HCT116 (cell line): Measurements from ENCODE around the gene CALCOCO1. TPM values are rescaled to one million over a fixed set of nuclear protein-coding genes. Genes with fewer than 3 reads are reported as not detected.
"Not testable (repeated sequence)": the region's sequence is repeated elsewhere in the genome, so short reads cannot be mapped to it uniquely, and the experiment has no call there.

Experiments used
- ATAC-seq: fragments of 200-7000 bp; cut with Tn5 transposase; 2 replicates; pipeline ENCODE4 v1.9.1; 2020; ENCODE audit warnings: mild to moderate bottlenecking, moderate library complexity
- BruUV-seq: library from RNA; stranded (reverse); fragments of 400-500 nt; replicated peaks from 2 replicates; lab custom pipeline; 2021; lab: Mats Ljungman, UMichigan
- CTCF ChIA-PET: fragments of 300-600 bp; sonication (Branson Sonifier 250); formaldehyde crosslinking; loops from one replicate; lab custom pipeline; 2021; ENCODE audit warnings: antibody characterized with exemption; lab: Charles Lee
- POLR2A ChIA-PET: fragments of 300-600, 350-600 bp; sonication (Branson Sonifier 250); formaldehyde crosslinking; loops from one replicate; lab custom pipeline; 2021; ENCODE audit warnings: antibody characterized with exemption; lab: Charles Lee
- RAD21 ChIA-PET, 2 experiments: fragments of 300-600 bp; sonication (Branson Sonifier 250); formaldehyde crosslinking; loops; one replicate each; lab custom pipeline; 2023; ENCODE audit warnings: low total read pairs in 2 of 2; ENCODE audit not compliant: uncharacterized antibody in 2 of 2, unreplicated experiment in 2 of 2, low non-redundant PET in 1 of 2; lab: Charles Lee
- DNase-seq: peaks from one replicate; pipeline ENCODE4 v3.0.0-alpha.2; 2010; ENCODE audit warnings: low read depth, low spot score
- H2AFZ ChIP-seq: fragments of 200-600 bp; shearing (Covaris generic), sonication (generic); 2 replicates; pipeline ENCODE4 v1.6.1; 2017; ENCODE audit warnings: low read depth, mixed run types, mixed read lengths, antibody characterized with exemption, low read length; ENCODE audit not compliant: poor library complexity, severe bottlenecking
- H3K27ac ChIP-seq: 2 replicates; pipeline ENCODE4 v1.5.1; 2012; ENCODE audit warnings: low read depth, low read length
- H3K27me3 ChIP-seq: fragments of 200-600 bp; sonication (generic); 2 replicates; pipeline ENCODE4 v1.6.1; 2016; ENCODE audit warnings: mixed run types, low read length, mixed read lengths; ENCODE audit not compliant: insufficient read depth
- H3K36me3 ChIP-seq, 2 experiments: fragments of 200-500 bp in 1 of 2; fragments of 200-600 bp in 1 of 2; sonication (Bioruptor generic) in 1 of 2; sonication (generic) in 1 of 2; 2 replicates each; pipeline versions ENCODE4 v1.5.1 to v1.6.1; 2014 to 2016; ENCODE audit warnings: low read length in 2 of 2, inconsistent platforms in 1 of 2, mixed read lengths in 1 of 2, mixed run types in 1 of 2; ENCODE audit not compliant: insufficient read depth in 2 of 2, control insufficient read depth in 1 of 2
- H3K4me1 ChIP-seq, 2 experiments: fragments of 200-600 bp in 1 of 2; sonication (generic) in 1 of 2; 2 replicates each; pipeline versions ENCODE4 v1.5.1 to v1.6.1; 2012 to 2017; ENCODE audit warnings: low read length in 2 of 2, inconsistent platforms in 1 of 2, mild to moderate bottlenecking in 1 of 2, mixed read lengths in 1 of 2, mixed run types in 1 of 2, moderate library complexity in 1 of 2; ENCODE audit not compliant: insufficient read depth in 2 of 2, control insufficient read depth in 1 of 2
- H3K4me2 ChIP-seq: fragments of 200-600 bp; sonication (generic); 2 replicates; pipeline ENCODE4 v1.6.1; 2017; ENCODE audit warnings: mixed run types, low read length, mixed read lengths
- H3K4me3 ChIP-seq, 2 experiments: fragments of 200-600 bp in 1 of 2; sonication (generic) in 1 of 2; replicated peaks in 1 of 2; 2 replicates each; pipeline ENCODE4 v1.5.1; 2011 to 2016; ENCODE audit warnings: low read length in 2 of 2, control low read depth in 1 of 2, low read depth in 1 of 2, mild to moderate bottlenecking in 1 of 2, mixed read lengths in 1 of 2, mixed run types in 1 of 2
- H3K79me2 ChIP-seq: fragments of 200-600 bp; sonication (generic); 2 replicates; pipeline ENCODE4 v1.6.1; 2017; ENCODE audit warnings: mild to moderate bottlenecking, mixed run types, low read length, moderate library complexity, mixed read lengths; ENCODE audit not compliant: insufficient read depth
- H3K9ac ChIP-seq: fragments of 200-600 bp; sonication (generic); 2 replicates; pipeline ENCODE4 v1.6.1; 2016; ENCODE audit warnings: low read length, mixed read lengths
- H3K9me2 ChIP-seq: fragments of 200-600 bp; sonication (generic), shearing (Covaris generic); 2 replicates; pipeline ENCODE4 v1.6.1; 2017; ENCODE audit warnings: mixed run types, mild to moderate bottlenecking, moderate library complexity; ENCODE audit not compliant: insufficient read depth
- H3K9me3 ChIP-seq, 2 experiments: fragments of 200-500 bp in 1 of 2; fragments of 200-600 bp in 1 of 2; sonication (Bioruptor generic) in 1 of 2; sonication (generic) in 1 of 2; 2 replicates each; pipeline ENCODE4 v1.6.1; 2014 to 2017; ENCODE audit warnings: low read length in 2 of 2, mixed read lengths in 2 of 2, inconsistent platforms in 1 of 2, low read depth in 1 of 2, mild to moderate bottlenecking in 1 of 2, mixed run types in 1 of 2, moderate library complexity in 1 of 2; ENCODE audit not compliant: control insufficient read depth in 1 of 2, insufficient read depth in 1 of 2
- H4K20me1 ChIP-seq: fragments of 200-600 bp; sonication (generic), shearing (Covaris generic); 2 replicates; pipeline ENCODE4 v1.6.1; 2017; ENCODE audit warnings: mixed run types, mild to moderate bottlenecking, moderate library complexity; ENCODE audit not compliant: insufficient read depth
- REST ChIP-seq: IDR thresholded peaks from 2 replicates; pipeline ENCODE4 v1.6.1; 2012; ENCODE audit warnings: low read depth
- TCF7L2 ChIP-seq: IDR thresholded peaks from 2 replicates; pipeline ENCODE4 v1.7.0; 2011; ENCODE audit warnings: borderline replicate concordance, inconsistent platforms; ENCODE audit not compliant: insufficient read depth, insufficient read length; ENCODE audit errors: extremely low read depth
- YY1 ChIP-seq: IDR thresholded peaks from 2 replicates; pipeline ENCODE4 v1.6.1; 2011; ENCODE audit warnings: low read length, low read depth, moderate library complexity, mild to moderate bottlenecking; ENCODE audit not compliant: insufficient replicate concordance; ENCODE audit errors: extremely low read depth
- ZNF274 ChIP-seq: fragments of 200-500 bp; sonication (Bioruptor generic); IDR thresholded peaks from 2 replicates; pipeline ENCODE4 v1.6.1; 2014; ENCODE audit warnings: mild to moderate bottlenecking, low read depth, low read length, inconsistent platforms
- intact Hi-C: fragments of 100-400 bp; cut with micrococcal nuclease; formaldehyde crosslinking; loops from 2 replicates; pipeline ENCODE4 v1.10.0; 2022
- total RNA-seq: library from RNA; stranded (reverse); gene quantifications from one replicate; pipeline ENCODE4 v1.2.1, GENCODE V29; 2021; ENCODE audit not compliant: unreplicated experiment

The CALCOCO1 gene
- total RNA-seq, 1 experiment from 2014 or later: 42.6 TPM

- no peak overlapping the region for H3K27ac ChIP-seq
- no peak for ATAC-seq
These were observed 43.8 kb downstream of the CALCOCO1 start for GRCh38 chr12:53683494-53683893.

DNA sequence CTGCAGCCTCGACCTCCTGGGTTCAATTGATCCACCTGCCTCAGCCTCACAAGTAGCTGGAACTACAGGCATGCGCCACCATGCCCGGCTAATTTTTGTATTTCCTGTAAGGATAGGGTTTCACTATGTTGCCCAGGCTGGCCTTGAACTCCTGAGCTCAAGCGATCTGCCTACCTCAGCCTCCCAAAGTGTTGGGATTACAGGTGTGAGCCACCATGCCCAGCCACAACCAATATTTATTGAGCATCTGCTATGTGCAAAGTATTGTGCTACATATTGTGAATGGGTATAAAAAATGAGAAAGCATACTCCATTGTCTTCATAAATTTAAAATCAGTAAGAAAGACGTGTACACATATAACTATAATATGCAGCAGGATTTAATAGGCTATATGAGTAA lies 47.2 kb downstream of the CALCOCO1 start:
- peaks cover 0 to 13% of the 10 kb centered on the region in 2 experiments; a peak in 2 of 4 replicates for H3K4me1 ChIP-seq
- POLR2A ChIA-PET, H3K9me3 ChIP-seq, H3K27ac ChIP-seq, H3K4me3 ChIP-seq, H3K79me2 ChIP-seq, H3K9ac ChIP-seq, H2AFZ ChIP-seq, H3K36me3 ChIP-seq, BruUV-seq, DNase-seq, RAD21 ChIA-PET, ATAC-seq, intact Hi-C loops, CTCF ChIA-PET, H3K27me3 ChIP-seq, H3K9me2 ChIP-seq, H4K20me1 ChIP-seq, H3K4me2 ChIP-seq: not testable (repeated sequence)

More at GRCh38 chr12:53683494-53683893, 43.8 kb downstream of the CALCOCO1 start:
- DNase-seq: no peak
- ChIA-PET CTCF (no interaction called here), POLR2A (interaction anchor here (1.2 kb wide), 1 partner anchor 12 kb away, joined by 3 read pairs; no protein-coding TSS in a partner anchor), RAD21 (no interaction called here)
- no peak for TF ChIP-seq TCF7L2
- Histone ChIP-seq H3K79me2 (no peaks in the 10 kb centered on the region), H3K4me1 (no peaks in the 10 kb centered on the region), H3K9ac (no peak overlapping the region), H3K27me3 (no peaks in the 10 kb centered on the region), H3K4me2 (no peak overlapping the region), H2AFZ (no peak overlapping the region), H4K20me1 (no peaks in the 10 kb centered on the region), H3K9me2 (no peaks in the 10 kb centered on the region), H3K36me3 (no peaks in the 10 kb centered on the region), H3K4me3 (no peak overlapping the region), H3K9me3 (no peaks in the 10 kb centered on the region)
- intact Hi-C loops: no loop called here
- BruUV-seq: no TSS peak

GRCh38 chr12:53677800-53678148 lies 49.5 kb downstream of the CALCOCO1 start:
- Histone ChIP-seq H3K9ac (no peak overlapping the region), H3K9me2 (no peaks in the 10 kb centered on the region), H2AFZ (no peak overlapping the region), H3K27me3 (no peaks in the 10 kb centered on the region), H3K9me3 (no peaks in the 10 kb centered on the region), H3K4me3 (no peak overlapping the region), H3K4me2 (no peak overlapping the region), H3K79me2 (peaks cover 19% of the 10 kb centered on the region), H3K36me3 (peaks cover 0 to 7% of the 10 kb centered on the region in 2 experiments; a peak in 1 of 4 replicates), H3K27ac (no peak overlapping the region), H4K20me1 (no peaks in the 10 kb centered on the region), H3K4me1 (peaks cover 3 to 25% of the 10 kb centered on the region in 2 experiments; a peak in 2 of 4 replicates)
- CTCF ChIA-PET: interaction anchor here (3.6 kb wide), 1 partner anchor 134 kb away, joined by 48 read pairs; no protein-coding TSS in a partner anchor
- BruUV-seq: no TSS peak
- RAD21 ChIA-PET: no interaction called here
- intact Hi-C loops: loop anchor here (5.0 to 10.0 kb wide), 2 partner anchors 50 to 353 kb away; partner anchors contain the start of genes AAAS and ATF7
- POLR2A ChIA-PET: no interaction called here
- DNase-seq: no peak
- no peak for TF ChIP-seq REST
- no peak for TF ChIP-seq TCF7L2
- TF ChIP-seq ZNF274: no peak
- TF ChIP-seq YY1: no peak
- no peak for ATAC-seq
